GM18507 (cell line): ENCODE measurements around the gene MANBA.
A peak's percentile ranks its signal among the peaks of the same experiment; 100 is the strongest.
"Not testable (repeated sequence)": the region's sequence is repeated elsewhere in the genome, so short reads cannot be mapped to it uniquely, and the experiment has no call there.

Experiments
- DNase-seq: peaks from one replicate; pipeline ENCODE4 v3.0.0; 2011; ENCODE audit warnings: low read depth; ENCODE audit not compliant: insufficient read length; ENCODE audit errors: extremely low spot score
- FAIRE-seq: peaks from 2 replicates; lab custom pipeline; 2011; peaks lifted over from hg19 to GRCh38; lab: Jason Lieb, UNC

Gene MANBA

DNA sequence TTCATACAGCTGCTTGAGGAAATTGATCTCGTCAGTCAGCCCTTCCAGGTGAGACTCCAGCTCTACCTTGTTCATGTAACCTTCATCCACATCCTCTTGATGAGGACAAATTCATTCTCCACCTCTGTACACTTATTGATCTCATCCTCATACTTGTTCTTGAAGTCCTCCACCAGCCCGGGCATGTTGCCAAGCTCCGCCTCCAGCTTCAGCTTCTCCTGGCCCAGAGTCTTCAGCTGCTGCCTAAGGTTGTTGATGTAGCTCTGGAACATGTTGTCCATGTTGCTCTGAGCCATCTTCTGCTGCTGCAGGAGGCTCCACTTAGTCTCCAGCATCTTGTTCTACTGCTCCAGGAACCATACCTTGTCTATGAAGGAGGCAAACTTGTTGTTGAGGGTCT is 31.3 kb downstream of the MANBA start:
- not testable (repeated sequence) for FAIRE-seq, DNase-seq

DNA sequence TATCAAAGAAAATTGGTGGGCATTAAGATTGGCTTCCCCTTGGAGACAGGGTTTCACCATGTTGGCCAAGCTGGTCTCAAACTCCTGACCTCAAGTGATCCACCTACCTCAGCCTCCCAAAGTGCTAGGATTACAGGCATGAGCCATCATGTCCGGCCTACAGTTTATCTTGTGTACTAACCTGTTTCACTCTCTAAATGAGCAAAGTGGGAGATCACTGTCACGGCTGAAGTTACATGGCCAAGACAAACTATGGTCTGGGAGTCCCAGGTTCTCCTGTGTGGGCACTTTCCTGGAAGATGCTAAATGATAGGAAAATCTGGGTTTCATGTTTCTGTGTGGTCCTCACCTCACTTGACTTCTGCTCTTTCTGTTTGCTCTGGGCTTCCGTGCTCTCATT is 33.8 kb downstream of the MANBA start:
- FAIRE-seq, DNase-seq: not testable (repeated sequence)

DNA sequence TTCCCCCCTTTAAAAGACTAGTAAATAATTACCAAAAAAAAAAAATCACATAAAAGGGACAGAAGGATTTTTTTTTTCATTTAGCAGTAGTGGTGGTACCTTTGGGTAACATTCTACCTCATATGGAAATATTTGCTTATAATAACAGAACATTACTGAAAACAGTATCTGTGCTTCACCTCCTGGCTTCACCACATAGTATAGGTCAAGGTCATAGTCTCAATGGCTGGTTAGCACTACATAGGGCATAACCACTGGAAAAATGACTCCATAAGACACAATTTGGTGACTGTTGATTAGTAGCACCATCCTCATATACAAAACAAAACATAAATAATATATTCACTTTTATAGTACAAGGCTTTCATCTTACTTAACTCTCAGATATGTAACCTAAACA is 34.7 kb downstream of the MANBA start:
- FAIRE-seq (no peak), DNase-seq (no peak)

DNA sequence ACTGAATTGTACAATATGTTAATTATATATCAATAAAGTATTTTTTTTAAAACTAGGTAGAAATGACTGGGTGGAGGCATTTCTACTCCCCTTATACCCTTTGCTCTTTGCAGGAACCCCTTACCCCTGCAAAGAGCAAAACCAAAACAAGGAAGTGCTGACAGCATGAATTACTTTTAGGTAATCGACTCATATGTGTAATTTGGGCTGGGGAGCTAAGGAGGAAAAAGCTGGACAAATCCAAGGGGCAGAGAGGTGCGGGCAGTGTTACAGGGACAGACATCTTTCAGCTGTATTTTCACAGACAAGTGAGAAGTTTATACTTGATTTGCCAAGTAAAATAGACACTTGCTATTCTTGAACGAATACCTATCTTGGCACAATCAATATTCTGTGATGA is 35.5 kb downstream of the MANBA start:
- FAIRE-seq (no peak), DNase-seq (no peak)

DNA sequence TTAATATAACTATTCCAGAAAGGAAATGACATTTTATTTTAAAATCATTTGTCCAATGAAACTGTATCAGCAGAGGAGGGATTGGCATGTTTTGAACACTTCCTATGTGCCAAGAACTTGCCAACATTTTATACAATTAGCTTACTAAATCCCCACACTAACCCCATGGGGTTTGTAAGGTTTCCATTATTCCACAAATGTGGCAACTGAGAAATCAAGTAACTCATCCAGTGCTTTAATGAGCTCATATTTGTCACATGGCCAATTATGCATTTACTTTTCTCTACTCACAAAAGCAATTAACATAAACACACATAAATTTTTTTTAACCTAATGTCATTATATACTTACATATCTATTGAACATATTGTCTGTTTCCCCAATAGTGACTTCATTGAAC is 37.3 kb downstream of the MANBA start:
- FAIRE-seq, result no peak

DNA sequence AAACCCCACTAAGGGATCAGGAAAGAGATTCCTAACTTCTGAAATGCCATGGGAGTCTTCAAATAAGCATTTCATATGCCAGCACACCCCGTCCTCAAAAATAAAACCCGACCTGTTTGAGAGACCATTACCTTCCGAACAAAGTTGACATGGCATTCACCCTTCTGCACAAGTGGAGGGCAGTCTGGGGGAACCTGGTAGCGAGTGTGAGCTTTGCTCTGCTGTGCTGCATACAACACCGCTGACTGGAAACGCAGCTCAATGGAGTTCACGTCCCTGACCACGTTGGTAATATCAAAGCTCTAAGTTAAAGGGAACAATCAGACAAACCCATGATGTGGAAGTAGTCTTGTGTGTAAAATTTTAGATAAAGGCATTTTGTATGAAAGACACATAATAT is 38.0 kb downstream of the MANBA start:
- DNase-seq (no peak), FAIRE-seq (no peak)

More for the DNA sequence above, 37.3 kb downstream of the MANBA start:
- DNase-seq, result no peak

DNA sequence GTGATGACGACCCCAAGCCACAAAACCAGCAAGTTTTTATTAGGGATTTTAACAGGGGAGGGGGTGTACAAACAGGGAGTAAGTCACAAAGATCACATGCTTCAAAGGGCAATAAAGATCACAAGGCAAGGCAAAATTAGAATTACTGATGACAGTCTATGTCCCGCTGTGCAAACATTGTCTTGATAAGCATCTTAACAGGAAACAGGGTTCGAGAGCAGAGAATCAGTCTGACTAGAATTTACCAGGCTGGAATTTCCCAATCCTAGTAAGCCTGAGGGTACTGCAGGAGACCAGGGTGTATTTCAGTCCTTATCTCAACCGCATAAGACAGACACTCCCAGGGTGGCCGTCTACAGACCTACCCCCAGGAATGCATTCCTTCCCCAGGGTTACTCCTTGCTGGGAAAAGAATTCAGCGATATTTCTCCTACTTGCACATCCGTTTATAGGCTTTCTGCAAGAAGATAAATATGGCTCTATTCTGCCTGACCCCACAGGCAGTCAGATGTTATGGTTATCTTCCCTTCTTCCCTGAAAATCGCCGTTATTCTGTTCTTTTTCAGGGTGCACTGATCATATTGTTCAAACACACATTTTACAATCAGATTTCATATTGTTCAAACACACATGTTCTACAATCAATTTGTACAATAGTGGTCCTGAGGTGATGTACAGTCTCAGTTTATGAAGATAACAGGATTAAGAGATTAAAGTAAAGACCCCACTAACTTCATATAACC is 41.8 kb downstream of the MANBA start:
- not testable (repeated sequence) for DNase-seq, FAIRE-seq

DNA sequence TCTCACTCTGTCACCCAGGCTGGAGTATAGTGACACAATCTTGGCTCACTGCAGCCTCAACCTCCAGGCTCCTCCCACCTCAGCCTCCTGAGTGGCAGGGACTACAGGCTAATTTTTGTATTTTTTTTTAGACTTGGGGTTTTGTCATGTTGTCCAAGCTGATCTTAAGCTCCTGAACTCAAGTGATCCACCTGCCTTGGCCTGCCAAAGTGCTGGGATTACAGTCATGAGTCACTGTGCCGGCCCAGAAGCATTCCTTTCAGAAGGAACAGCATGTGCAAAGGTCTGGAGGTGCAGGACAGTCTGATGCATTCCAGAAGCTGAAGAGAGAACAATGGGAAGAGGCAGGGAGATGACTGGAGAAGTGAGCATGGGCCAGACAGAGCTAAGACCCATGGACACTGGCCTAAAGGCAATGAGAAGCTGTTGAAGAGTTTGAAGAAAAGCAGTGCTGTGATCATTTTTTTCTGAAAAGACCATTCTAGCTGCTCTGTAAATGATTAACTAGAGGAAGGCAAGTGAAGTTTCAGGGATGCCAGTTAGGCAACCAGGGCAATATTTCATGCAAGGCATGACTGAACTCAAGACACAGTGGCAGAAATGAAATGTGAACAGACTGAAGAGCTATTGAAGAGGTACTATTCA is 43.2 kb downstream of the MANBA start:
- FAIRE-seq, result peak; percentile 67
- no peak for DNase-seq

DNA sequence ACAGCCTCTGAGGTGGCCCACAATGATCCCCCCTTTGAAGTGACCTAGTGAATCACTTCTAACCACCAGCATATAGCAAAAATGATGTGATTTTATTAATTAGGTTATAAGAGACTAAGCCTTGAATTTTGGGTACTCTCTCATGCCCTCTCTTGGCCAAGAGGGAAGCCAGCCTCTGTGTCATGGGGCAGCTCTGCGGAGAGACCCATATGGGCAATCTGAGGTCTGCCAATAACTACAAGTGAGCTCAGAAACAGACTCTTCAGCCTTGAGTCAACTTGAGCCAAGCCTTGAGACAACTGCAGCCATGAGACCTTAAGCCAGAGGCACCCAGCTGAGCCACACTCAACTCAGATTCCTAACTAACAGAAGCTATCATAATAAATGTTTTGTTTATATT is 45.7 kb downstream of the MANBA start:
- FAIRE-seq (no peak), DNase-seq (no peak)

DNA sequence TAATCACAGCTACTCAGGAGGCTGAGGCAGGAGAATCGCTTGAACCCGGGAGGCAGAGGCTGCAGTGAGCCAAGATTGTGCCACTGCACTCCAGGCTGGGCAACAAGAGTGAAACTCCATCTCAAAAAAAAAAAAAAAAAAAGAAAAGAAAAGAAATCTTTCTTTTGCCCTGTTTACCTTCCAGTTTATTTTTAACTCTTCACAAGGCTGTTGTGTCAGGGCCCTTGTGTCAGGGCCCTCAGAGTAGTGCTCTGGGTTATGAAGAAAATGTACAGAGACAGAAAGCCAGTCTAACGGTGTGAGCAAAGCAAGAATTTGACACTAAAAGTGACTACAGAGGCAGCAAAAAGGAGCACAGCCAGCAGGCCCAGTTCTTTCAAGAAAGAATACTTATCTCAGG is 47.0 kb downstream of the MANBA start:
- FAIRE-seq, result not testable (repeated sequence)

DNA sequence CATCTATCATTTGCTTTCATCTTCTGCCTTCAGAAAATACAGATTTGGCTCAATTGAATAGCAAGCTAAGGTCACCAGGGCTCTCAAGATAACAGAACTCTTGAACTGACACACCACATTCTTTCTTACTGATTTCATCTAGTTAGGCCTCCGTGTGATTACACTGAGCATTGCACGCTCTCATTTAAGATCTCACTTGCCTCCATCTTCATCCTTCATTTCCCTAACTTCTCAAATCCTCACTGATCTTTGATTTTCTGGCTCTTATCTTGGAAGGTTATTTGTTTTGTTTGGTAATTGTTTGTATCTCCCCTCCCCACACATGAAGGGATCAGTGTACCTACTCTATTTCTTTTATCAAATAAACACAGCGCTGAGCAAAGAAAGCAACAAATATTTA is 47.7 kb downstream of the MANBA start:
- FAIRE-seq, result no peak
- DNase-seq, result no peak

More for the DNA sequence above, 47.0 kb downstream of the MANBA start:
- not testable (repeated sequence) for DNase-seq

DNA sequence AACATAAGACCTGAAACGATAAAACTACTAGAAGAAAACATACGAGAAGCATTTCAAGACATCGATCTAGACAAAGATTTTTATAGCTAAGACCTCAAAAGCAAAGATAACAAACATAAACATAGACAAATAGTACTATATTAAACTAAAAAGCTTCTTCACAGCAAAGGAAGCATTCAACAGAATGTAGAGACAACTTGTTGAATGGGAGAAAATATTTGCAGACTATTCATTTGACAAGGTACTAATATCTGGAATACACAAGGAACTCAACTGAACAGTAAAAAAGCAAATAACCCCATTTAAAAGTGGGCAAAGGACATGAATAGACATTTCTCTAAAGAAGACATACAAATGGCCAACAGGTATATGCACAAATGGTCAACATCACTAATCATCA is 49.8 kb downstream of the MANBA start:
- DNase-seq, result no peak
- peak; percentile 15 for FAIRE-seq

DNA sequence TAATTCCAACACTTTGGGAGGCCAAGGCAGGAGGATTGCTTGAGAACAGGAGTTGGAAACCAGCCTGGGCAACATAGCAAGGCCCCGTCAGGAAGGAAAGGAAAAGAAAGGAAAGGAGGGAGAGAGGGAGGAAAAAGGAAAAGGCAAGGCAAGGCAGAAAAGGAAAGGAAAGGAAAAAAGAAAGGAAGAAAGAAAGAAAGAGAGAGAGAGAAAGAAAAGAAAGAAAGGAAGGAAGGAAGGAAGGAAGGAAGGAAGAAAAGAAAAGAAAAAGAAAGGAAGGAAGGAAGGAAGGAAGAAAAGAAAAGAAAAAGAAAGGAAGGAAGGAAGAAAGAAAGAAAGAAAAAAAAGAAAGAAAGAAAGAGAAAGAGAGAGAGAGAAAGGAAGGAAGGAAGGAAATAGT is 51.7 kb downstream of the MANBA start:
- FAIRE-seq, result peak; percentile 36
- DNase-seq, result not testable (repeated sequence)

DNA sequence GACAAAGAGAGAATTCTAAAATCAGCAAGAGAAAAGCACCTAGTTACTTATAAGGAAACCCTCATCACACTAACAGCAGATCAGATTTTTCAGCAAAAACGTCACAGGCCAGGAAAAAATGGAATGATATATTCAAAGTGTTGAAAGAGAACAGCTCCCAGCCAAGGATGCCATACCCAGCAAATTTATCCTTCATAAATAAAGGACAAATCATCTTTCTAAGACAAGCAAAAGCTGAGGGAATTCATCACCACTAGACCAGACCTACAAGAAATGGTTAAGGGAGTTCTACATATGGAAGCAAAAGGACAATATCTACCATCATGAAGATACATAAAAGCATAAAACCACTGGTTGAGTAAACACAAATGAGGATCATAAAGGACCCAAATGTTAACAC is 53.6 kb downstream of the MANBA start:
- FAIRE-seq (no peak), DNase-seq (no peak)

DNA sequence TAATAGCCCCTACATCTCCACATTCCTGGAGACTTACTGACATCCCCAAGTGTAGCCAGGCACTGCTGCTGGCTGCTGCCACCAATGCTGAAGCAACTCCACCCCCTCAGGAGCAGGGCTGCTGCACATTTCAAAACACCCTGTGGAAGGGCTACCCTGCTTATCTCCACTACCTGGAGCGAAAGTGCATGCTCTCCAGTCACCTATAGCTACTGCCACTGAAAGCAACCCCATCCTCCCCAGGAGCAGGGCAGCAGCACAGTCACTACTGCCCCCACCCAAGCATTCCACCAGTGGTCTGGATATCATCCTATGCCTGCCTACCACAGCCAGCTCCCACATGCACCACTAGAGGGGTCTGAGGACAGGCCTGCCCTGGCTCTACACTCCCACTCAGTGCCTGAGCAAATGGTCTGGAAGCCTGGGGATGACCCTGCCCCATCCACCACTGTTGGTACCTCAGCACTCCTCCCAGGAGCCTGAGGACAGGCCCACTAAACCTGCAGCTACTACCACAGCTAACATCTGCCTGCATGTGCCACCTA is 55.3 kb downstream of the MANBA start:
- FAIRE-seq (no peak), DNase-seq (no peak)

DNA sequence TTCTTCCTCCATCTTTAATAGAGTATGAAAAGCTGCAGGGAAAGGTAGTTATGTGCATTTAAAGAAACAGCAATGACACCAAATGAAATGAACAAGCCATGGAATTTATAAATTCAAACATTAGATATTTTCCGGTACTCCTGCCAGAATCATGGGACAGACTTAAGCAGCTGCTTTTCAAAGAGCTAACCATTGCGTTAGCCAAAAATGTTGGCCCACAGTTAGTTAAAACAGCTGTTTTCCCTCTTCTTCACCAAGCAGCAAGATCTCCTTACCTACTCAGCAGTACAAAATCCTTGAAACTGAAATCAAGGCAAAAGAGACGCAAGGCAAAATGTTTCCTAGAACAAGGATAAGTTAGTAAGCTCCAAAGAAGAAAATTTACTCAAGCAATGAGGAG is 64.0 kb downstream of the MANBA start:
- DNase-seq, result no peak
- FAIRE-seq, result no peak

DNA sequence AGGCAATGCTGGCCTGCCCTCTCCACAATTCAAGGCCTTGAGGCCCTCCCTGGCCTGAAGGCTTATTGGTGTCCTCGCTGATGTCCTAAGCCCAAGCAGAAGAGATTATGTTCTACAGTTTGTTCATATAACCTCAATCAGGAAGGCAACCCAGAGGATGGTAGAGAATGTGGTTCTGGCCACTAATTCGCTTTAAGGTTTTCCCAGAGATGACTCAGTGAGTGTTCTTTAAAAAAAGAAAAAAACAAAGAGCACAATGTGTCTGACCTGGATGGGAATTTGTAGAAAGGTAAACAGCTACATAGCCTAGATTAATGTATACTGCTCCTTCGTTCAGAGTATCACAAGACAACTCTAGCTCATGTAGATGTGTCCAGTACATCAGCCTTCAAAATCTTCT is 66.0 kb downstream of the MANBA start:
- no peak for FAIRE-seq
- DNase-seq, result no peak

DNA sequence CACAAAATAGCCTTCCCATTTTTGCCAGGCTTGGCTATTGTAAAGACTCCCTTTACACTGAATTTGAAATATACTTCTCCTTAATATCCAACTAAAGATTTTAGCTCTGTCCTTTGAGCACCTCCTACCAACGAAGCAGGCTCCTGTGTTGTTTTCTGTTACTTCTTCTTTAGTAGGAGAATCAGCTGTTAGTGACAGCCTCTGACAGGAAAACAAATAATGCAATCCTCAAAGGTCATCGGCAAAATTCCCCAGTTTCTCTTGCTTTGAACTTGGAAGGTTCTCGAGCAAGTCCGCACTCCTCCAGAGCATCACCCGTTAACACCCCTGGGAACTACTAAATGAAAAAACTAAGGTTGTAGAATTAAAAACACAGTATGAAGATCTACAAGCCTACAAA is 66.9 kb downstream of the MANBA start:
- no peak for DNase-seq
- no peak for FAIRE-seq

DNA sequence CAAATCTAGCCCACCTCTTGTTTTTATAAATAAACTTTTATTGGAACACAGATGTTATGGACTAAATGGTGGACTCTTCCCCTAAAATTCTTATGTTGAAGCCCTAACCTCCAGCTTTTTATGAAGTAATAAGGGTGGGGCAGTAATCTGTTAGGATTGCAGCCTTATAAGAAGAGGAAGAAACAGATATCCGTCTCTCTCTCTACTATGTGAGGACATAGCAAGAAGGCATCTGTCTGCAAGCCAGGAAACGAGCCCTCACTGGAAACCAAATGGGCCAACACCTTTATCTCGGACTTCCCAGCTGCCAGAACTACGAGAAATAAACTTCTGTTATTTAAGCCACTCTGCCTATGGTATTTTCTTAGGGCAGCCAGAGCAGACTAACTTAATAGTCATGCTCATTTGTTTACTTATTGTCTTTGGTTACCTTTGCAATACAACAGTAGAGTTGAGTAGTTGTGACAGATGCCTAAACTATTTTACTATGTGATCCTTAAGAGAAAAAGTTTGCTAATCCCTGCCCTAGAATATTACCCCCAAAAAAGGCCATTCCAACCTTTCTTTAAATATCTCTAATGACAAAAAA is 67.4 kb downstream of the MANBA start:
- FAIRE-seq (no peak), DNase-seq (no peak)

DNA sequence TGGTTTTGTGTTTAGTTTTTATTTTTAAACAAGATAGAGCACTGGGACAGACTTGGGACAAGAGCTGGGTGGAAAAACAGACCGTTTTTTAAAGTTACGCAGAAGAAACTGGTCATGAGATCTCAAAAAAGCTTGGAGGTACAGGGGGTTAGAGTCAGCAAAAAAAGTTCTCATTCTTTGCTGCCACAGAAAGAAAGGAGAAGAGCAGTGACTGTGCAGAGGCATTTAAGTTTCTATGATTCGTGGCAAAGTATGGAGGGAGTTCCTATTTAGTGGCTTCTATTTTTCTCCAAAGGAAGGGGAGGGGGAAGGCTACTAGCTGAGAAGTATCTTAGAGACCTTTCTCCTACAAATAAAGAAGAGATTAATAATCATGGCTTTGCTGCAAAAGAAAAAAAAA is 68.3 kb downstream of the MANBA start:
- DNase-seq, result no peak
- FAIRE-seq, result no peak
